ENCODE data around the gene EXOG.

EXOG gene

GRCh38 chr3:38489766-38490165, 6.4 kb upstream of the EXOG start:
- ChIA-PET CTCF (no interaction called here), POLR2A (no interaction called here)
- no peak for TF ChIP-seq SUZ12 (IDR thresholded peaks at IDR 0.05)
- DNase-seq (ENCODE audit: extremely low spot score): no peak

- ChIA-PET POLR2A (no interaction called here), CTCF (no interaction called here)
- DNase-seq (ENCODE audit: extremely low spot score): no peak
- TF ChIP-seq FOXK2 (IDR thresholded peaks at IDR 0.05) (no peak), TARDBP (IDR thresholded peaks at IDR 0.05) (no peak), PKNOX1 (IDR thresholded peaks at IDR 0.05) (no peak), SUZ12 (IDR thresholded peaks at IDR 0.05) (no peak), LEF1 (IDR thresholded peaks at IDR 0.05; ENCODE audit: borderline replicate concordance) (no peak), BHLHE40 (IDR thresholded peaks at IDR 0.05; ENCODE audit: borderline replicate concordance) (no peak), ZNF384 (IDR thresholded peaks at IDR 0.05) (no peak), SP1 (IDR thresholded peaks at IDR 0.05) (no peak), HDGF (IDR thresholded peaks at IDR 0.05; ENCODE audit: borderline replicate concordance) (no peak), CTBP1 (IDR thresholded peaks at IDR 0.05; ENCODE audit: borderline replicate concordance) (no peak), FOXA1 (IDR thresholded peaks at IDR 0.05) (no peak), L3MBTL2 (conservative IDR thresholded peaks at IDR 0.05) (no peak)
Observed at GRCh38 chr3:38490281-38491030, 5.7 kb upstream of the EXOG start.

DNA sequence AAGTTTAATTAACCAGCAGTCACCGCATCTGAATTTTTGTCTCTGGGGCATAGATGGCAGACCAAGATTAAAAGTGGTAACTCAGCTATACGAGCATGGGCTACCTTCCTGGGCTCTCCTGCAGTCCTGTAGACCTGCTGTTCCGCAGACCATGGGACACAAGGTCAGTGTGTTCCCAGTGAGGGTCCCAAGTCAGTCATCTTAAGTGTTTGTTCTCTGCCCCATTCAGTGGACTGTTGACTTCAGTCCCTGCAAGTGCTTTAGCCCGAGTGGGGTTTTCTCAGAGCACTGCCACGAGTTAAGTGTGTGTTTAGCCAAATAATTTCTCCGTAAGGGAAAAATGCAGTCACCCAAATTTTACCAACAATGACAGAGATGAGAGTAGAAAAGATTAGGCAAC, 4.9 kb upstream of the EXOG start:
- CTCF ChIA-PET: interaction anchor here (1.8 kb wide), 1 partner anchor 11 kb away, joined by 6 read pairs; no protein-coding TSS in a partner anchor
- no peak for DNase-seq (ENCODE audit: extremely low spot score)
- POLR2A ChIA-PET: no interaction called here
- TF ChIP-seq HDGF (IDR thresholded peaks at IDR 0.05; ENCODE audit: borderline replicate concordance) (no peak), NFRKB (IDR thresholded peaks at IDR 0.05) (no peak), SP1 (IDR thresholded peaks at IDR 0.05) (no peak), PKNOX1 (IDR thresholded peaks at IDR 0.05) (no peak), BHLHE40 (IDR thresholded peaks at IDR 0.05; ENCODE audit: borderline replicate concordance) (no peak), ARNT (IDR thresholded peaks at IDR 0.05) (no peak), L3MBTL2 (conservative IDR thresholded peaks at IDR 0.05) (no peak), SUZ12 (IDR thresholded peaks at IDR 0.05) (no peak), FOXM1 (IDR thresholded peaks at IDR 0.05; ENCODE audit: borderline replicate concordance) (no peak), FOXK2 (IDR thresholded peaks at IDR 0.05) (no peak), LEF1 (IDR thresholded peaks at IDR 0.05; ENCODE audit: borderline replicate concordance) (no peak), FOXA1 (IDR thresholded peaks at IDR 0.05) (no peak), ZNF384 (IDR thresholded peaks at IDR 0.05) (no peak), TARDBP (IDR thresholded peaks at IDR 0.05) (no peak), ELF4 (IDR thresholded peaks at IDR 0.05) (no peak), CTBP1 (IDR thresholded peaks at IDR 0.05; ENCODE audit: borderline replicate concordance) (no peak)

- CTCF ChIA-PET: interaction anchor here (0.6 to 1.8 kb wide), 3 partner anchors 13 to 28 kb away, joined by 3 to 6 read pairs (median 3); no protein-coding TSS in a partner anchor
- DNase-seq (ENCODE audit: extremely low spot score): no peak
- TF ChIP-seq ELF4 (IDR thresholded peaks at IDR 0.05) (no peak), NFRKB (IDR thresholded peaks at IDR 0.05) (no peak), SUZ12 (IDR thresholded peaks at IDR 0.05) (no peak), ARNT (IDR thresholded peaks at IDR 0.05) (no peak), PKNOX1 (IDR thresholded peaks at IDR 0.05) (no peak), TARDBP (IDR thresholded peaks at IDR 0.05) (no peak), SP1 (IDR thresholded peaks at IDR 0.05) (no peak), FOXA1 (IDR thresholded peaks at IDR 0.05) (no peak), HDGF (IDR thresholded peaks at IDR 0.05; ENCODE audit: borderline replicate concordance) (no peak)
- POLR2A ChIA-PET: no interaction called here
Observed at GRCh38 chr3:38493031-38493430, 3.1 kb upstream of the EXOG start.

DNA sequence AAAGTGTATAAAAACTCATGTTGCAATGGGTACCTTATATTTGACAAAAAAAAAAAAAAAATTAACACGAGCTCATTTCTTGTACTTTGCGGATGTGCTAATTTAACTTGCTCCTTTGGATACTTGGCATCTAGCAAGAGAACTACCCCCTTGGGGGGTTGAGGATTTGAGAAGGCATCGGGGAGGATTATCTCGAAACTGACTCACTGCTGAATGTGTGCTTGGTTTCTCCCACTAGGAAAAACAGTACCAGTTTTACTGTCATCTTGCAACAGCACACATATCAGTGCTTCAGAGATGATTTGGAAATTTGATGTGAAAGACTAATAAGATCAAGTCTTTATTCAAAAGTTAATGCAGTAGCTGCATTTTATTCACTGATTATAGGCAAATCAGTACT, 891 bp downstream of the EXOG start:
- CTCF ChIA-PET: interaction anchor here (1.0 to 1.5 kb wide), 3 partner anchors 24 to 165 kb away, joined by 3 to 10 read pairs (median 4); no protein-coding TSS in a partner anchor
- DNase-seq (ENCODE audit: extremely low spot score): no peak
- TF ChIP-seq FOXK2 (IDR thresholded peaks at IDR 0.05) (no peak), TARDBP (IDR thresholded peaks at IDR 0.05) (no peak)
- POLR2A ChIA-PET: no interaction called here

DNA sequence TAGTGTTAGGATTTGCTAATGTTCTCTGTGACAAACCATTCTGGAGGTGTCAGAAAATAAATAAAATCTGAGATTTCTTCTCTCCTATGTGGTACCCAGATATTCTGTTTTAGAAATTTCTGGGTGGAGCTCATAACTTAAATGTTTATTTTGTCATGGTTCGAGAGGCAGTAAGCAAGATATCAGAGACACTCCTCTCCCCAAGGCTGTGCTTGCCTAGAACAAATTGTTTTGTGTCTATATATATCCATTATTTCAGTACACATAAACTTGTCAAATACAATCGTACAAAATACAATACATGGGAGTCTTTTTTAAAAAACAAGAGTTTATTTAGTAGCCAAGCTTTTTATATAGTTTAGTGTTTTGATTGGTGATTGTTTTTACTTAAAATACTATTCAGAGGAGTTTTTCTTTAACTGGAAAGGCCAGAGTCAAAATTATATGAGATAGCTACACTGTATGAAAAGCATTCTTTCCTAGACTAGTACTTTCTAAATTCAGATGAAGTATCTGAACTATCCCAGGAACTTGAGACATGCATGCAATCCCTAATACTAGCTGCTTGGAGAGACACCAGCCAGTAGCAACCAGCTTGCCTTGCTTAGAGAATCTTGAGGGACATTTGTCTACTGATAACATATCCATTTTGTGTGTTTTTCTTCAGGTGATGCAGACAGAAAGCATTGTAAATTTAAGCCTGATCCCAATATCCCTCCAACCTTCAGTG, 4.7 kb downstream of the EXOG start:
- DNase-seq (ENCODE audit: extremely low spot score): no peak
- TF ChIP-seq LEF1 (IDR thresholded peaks at IDR 0.05; ENCODE audit: borderline replicate concordance): no peak
- TF ChIP-seq BHLHE40 (IDR thresholded peaks at IDR 0.05; ENCODE audit: borderline replicate concordance): no peak
- TF ChIP-seq L3MBTL2 (conservative IDR thresholded peaks at IDR 0.05): no peak
- TF ChIP-seq SP1 (IDR thresholded peaks at IDR 0.05): no peak
- TF ChIP-seq ELF4 (IDR thresholded peaks at IDR 0.05): no peak
- TF ChIP-seq HDGF (IDR thresholded peaks at IDR 0.05; ENCODE audit: borderline replicate concordance): no peak
- TF ChIP-seq FOXA1 (IDR thresholded peaks at IDR 0.05): no peak
- no peak for TF ChIP-seq FOXM1 (IDR thresholded peaks at IDR 0.05; ENCODE audit: borderline replicate concordance)
- TF ChIP-seq ZNF384 (IDR thresholded peaks at IDR 0.05): no peak
- no peak for TF ChIP-seq CTBP1 (IDR thresholded peaks at IDR 0.05; ENCODE audit: borderline replicate concordance)
- no peak for TF ChIP-seq ARNT (IDR thresholded peaks at IDR 0.05)
- TF ChIP-seq TARDBP (IDR thresholded peaks at IDR 0.05): no peak
- no peak for TF ChIP-seq PKNOX1 (IDR thresholded peaks at IDR 0.05)
- TF ChIP-seq NFRKB (IDR thresholded peaks at IDR 0.05): no peak
- ChIA-PET POLR2A (no interaction called here), CTCF (interaction anchor here (1.1 kb wide), 1 partner anchor 20 kb away, joined by 5 read pairs; no protein-coding TSS in a partner anchor)
